SU-DHL-6 (cell line): ENCODE results near the gene COL18A1.
A peak's percentile ranks its signal among the peaks of the same experiment; 100 is the strongest.

Experiments
- H2AFZ ChIP-seq: fragments of 200-600 bp; sonication (generic); 2 replicates; pipeline ENCODE4 v1.6.1; 2014; ENCODE audit warnings: low read depth, mild to moderate bottlenecking, moderate library complexity, mixed read lengths, antibody characterized with exemption, low read length; ENCODE audit not compliant: severe bottlenecking
- H3F3A ChIP-seq: fragments of 200-600 bp; shearing (Covaris generic); 2 replicates; pipeline ENCODE4 v1.6.0; 2016; ENCODE audit warnings: antibody characterized with exemption, mild to moderate bottlenecking; ENCODE audit not compliant: insufficient read depth
- H3K27ac ChIP-seq: fragments of 200-600 bp; sonication (generic); 2 replicates; pipeline ENCODE4 v1.5.1; 2016; ENCODE audit warnings: low read depth, mild to moderate bottlenecking, low read length, moderate library complexity, mixed read lengths
- H3K27me3 ChIP-seq: fragments of 200-600 bp; sonication (generic), shearing (Covaris generic); 2 replicates; pipeline ENCODE4 v1.6.0; 2014; ENCODE audit warnings: mild to moderate bottlenecking, low read length
- H3K36me3 ChIP-seq: fragments of 200-600 bp; sonication (generic); 2 replicates; pipeline ENCODE4 v1.6.1; 2014; ENCODE audit warnings: mild to moderate bottlenecking, low read length, mixed read lengths
- H3K4me2 ChIP-seq: fragments of 300-600, 200-600 bp; shearing (Covaris generic), sonication (generic); 2 replicates; pipeline ENCODE4 v1.6.0; 2014; ENCODE audit warnings: low read length, low read depth, mild to moderate bottlenecking; ENCODE audit not compliant: poor library complexity, severe bottlenecking
- H3K4me3 ChIP-seq: fragments of 200-600 bp; sonication (generic); 2 replicates; pipeline ENCODE4 v1.5.1; 2014; ENCODE audit warnings: antibody characterized with exemption, low read length, mild to moderate bottlenecking, mixed read lengths; ENCODE audit not compliant: insufficient read depth, poor library complexity, severe bottlenecking
- H3K79me2 ChIP-seq: fragments of 200-600 bp; sonication (generic); 2 replicates; pipeline ENCODE4 v1.6.1; 2014; ENCODE audit warnings: mild to moderate bottlenecking, low read length, moderate library complexity; ENCODE audit not compliant: insufficient read depth
- H3K9ac ChIP-seq: fragments of 200-600 bp; sonication (generic); 2 replicates; pipeline ENCODE4 v1.7.0; 2014; ENCODE audit warnings: mild to moderate bottlenecking, low read length
- H3K9me2 ChIP-seq: fragments of 200-600 bp; sonication (generic); replicated peaks from 2 replicates; pipeline ENCODE4 v1.6.1; 2014; ENCODE audit warnings: low read length; ENCODE audit not compliant: insufficient read depth
- H3K9me3 ChIP-seq: fragments of 200-600 bp; sonication (generic); 2 replicates; pipeline ENCODE4 v1.6.1; 2014; ENCODE audit warnings: low read length, mixed read lengths; ENCODE audit not compliant: insufficient read depth
- H4K20me1 ChIP-seq: fragments of 200-600 bp; sonication (generic); 2 replicates; pipeline ENCODE4 v1.6.1; 2014; ENCODE audit warnings: low read depth, mild to moderate bottlenecking, antibody characterized with exemption, low read length, moderate library complexity, mixed read lengths
- CTCF ChIP-seq: fragments of 200-600 bp; sonication (generic); IDR thresholded peaks from one replicate; pipeline ENCODE4 v1.5.1; 2017; ENCODE audit warnings: antibody characterized with exemption, mild to moderate bottlenecking, low read length, moderate library complexity; ENCODE audit not compliant: insufficient read depth, poor library complexity, severe bottlenecking
- EZH2phosphoT487 ChIP-seq: fragments of 200-600 bp; sonication (generic), shearing (Covaris generic); conservative IDR thresholded peaks from 2 replicates; pipeline ENCODE4 v1.6.1; 2018; ENCODE audit warnings: mild to moderate bottlenecking, antibody characterized with exemption, low read length, moderate library complexity, mixed read lengths

COL18A1 gene

GRCh38 chr21:45551783-45552695 is 147.1 kb downstream of the COL18A1 start:
- H3K9ac ChIP-seq: no peak overlapping the region

GRCh38 chr21:45552696-45553391 is 147.9 kb downstream of the COL18A1 start:
- Histone ChIP-seq H3K4me2 (no peak overlapping the region), H3K27me3 (no peaks in the 10 kb centered on the region), H3K4me3 (no peak overlapping the region), H3K9ac (no peak overlapping the region), H3K36me3 (no peaks in the 10 kb centered on the region), H3K27ac (no peak overlapping the region), H4K20me1 (no peaks in the 10 kb centered on the region), H3F3A (no peaks in the 10 kb centered on the region), H3K9me3 (no peaks in the 10 kb centered on the region), H3K79me2 (no peaks in the 10 kb centered on the region), H2AFZ (no peak overlapping the region), H3K9me2 (no peaks in the 10 kb centered on the region)
- no peak for TF ChIP-seq CTCF
- no peak for TF ChIP-seq EZH2phosphoT487

More at GRCh38 chr21:45551783-45552695, 147.1 kb downstream of the COL18A1 start:
- H3K36me3 ChIP-seq: no peaks in the 10 kb centered on the region
- H2AFZ ChIP-seq: no peak overlapping the region
- no peaks in the 10 kb centered on the region for H3K79me2 ChIP-seq
- H3K9me3 ChIP-seq: no peaks in the 10 kb centered on the region
- H3F3A ChIP-seq: no peaks in the 10 kb centered on the region
- no peaks in the 10 kb centered on the region for H3K27me3 ChIP-seq
- H3K4me2 ChIP-seq: no peak overlapping the region
- H3K4me3 ChIP-seq: no peak overlapping the region
- no peaks in the 10 kb centered on the region for H3K9me2 ChIP-seq
- no peak overlapping the region for H3K27ac ChIP-seq
- no peaks in the 10 kb centered on the region for H4K20me1 ChIP-seq
- TF ChIP-seq CTCF (no peak), EZH2phosphoT487 (no peak)

GRCh38 chr21:45554477-45555175 is 149.7 kb downstream of the COL18A1 start:
- TF ChIP-seq CTCF (peak; percentile 55), EZH2phosphoT487 (no peak)
- Histone ChIP-seq H3K27ac (no peak overlapping the region), H3K9me2 (no peaks in the 10 kb centered on the region), H3K9ac (peak overlapping the region; percentile 54), H3K79me2 (no peaks in the 10 kb centered on the region), H3K4me3 (peak overlapping the region; percentile 58), H3K4me2 (peak overlapping the region; percentile 65), H2AFZ (peak overlapping the region; percentile 72), H3K27me3 (no peaks in the 10 kb centered on the region), H3K9me3 (no peaks in the 10 kb centered on the region), H4K20me1 (no peaks in the 10 kb centered on the region), H3K36me3 (no peaks in the 10 kb centered on the region), H3F3A (no peaks in the 10 kb centered on the region)
